Neural cell (in vitro differentiated cells): Measurements from ENCODE around the gene AMBP.

Experiments
- CTCF ChIP-seq: fragments of 450-650 bp; IDR thresholded peaks from 2 replicates; pipeline ENCODE4 v1.5.1; 2014; ENCODE audit warnings: antibody characterized with exemption, mild to moderate bottlenecking, moderate library complexity; ENCODE audit not compliant: poor library complexity, severe bottlenecking
- EP300 ChIP-seq: fragments of 450-650 bp; conservative IDR thresholded peaks from 2 replicates; pipeline ENCODE4 v1.6.1; 2014; ENCODE audit warnings: antibody characterized with exemption, mild to moderate bottlenecking, moderate library complexity; ENCODE audit not compliant: poor library complexity, severe bottlenecking
- EZH2 ChIP-seq: fragments of 200-600, 300-800 bp; shearing (Covaris generic), sonication (generic); IDR thresholded peaks from 2 replicates; pipeline ENCODE4 v1.6.1; 2014; ENCODE audit warnings: antibody characterized with exemption, low read length, borderline replicate concordance, mild to moderate bottlenecking; ENCODE audit not compliant: insufficient read depth, poor library complexity, severe bottlenecking
- MXI1 ChIP-seq: fragments of 450-650 bp; conservative IDR thresholded peaks from 2 replicates; pipeline ENCODE4 v1.6.1; 2014; ENCODE audit warnings: antibody characterized with exemption, mild to moderate bottlenecking; ENCODE audit not compliant: poor library complexity, severe bottlenecking
- POLR2AphosphoS5 ChIP-seq: IDR thresholded peaks from 2 replicates; pipeline ENCODE4 v1.6.1; 2012
- RAD21 ChIP-seq: fragments of 450-650 bp; conservative IDR thresholded peaks from 2 replicates; pipeline ENCODE4 v1.6.1; 2014; ENCODE audit warnings: antibody characterized with exemption, mild to moderate bottlenecking, moderate library complexity
- SMC3 ChIP-seq: fragments of 450-650 bp; conservative IDR thresholded peaks from 2 replicates; pipeline ENCODE4 v1.6.1; 2014; ENCODE audit warnings: antibody characterized with exemption, mild to moderate bottlenecking, moderate library complexity; ENCODE audit not compliant: poor library complexity
- TAF1 ChIP-seq: IDR thresholded peaks from 2 replicates; pipeline ENCODE4 v1.6.1; 2012; ENCODE audit warnings: low read depth
- TF ChIP-seq, protein P1 (sequence below): IDR thresholded peaks from 2 replicates; pipeline ENCODE4 v1.6.1; 2012; ENCODE audit warnings: borderline replicate concordance

GRCh38 chr9:114071197-114071795 is 6.8 kb downstream of the AMBP start:
- no peak for TF ChIP-seq POLR2AphosphoS5
- TF ChIP-seq CTCF, result no peak
- no peak for TF ChIP-seq EZH2
- TF ChIP-seq, protein P1, sequence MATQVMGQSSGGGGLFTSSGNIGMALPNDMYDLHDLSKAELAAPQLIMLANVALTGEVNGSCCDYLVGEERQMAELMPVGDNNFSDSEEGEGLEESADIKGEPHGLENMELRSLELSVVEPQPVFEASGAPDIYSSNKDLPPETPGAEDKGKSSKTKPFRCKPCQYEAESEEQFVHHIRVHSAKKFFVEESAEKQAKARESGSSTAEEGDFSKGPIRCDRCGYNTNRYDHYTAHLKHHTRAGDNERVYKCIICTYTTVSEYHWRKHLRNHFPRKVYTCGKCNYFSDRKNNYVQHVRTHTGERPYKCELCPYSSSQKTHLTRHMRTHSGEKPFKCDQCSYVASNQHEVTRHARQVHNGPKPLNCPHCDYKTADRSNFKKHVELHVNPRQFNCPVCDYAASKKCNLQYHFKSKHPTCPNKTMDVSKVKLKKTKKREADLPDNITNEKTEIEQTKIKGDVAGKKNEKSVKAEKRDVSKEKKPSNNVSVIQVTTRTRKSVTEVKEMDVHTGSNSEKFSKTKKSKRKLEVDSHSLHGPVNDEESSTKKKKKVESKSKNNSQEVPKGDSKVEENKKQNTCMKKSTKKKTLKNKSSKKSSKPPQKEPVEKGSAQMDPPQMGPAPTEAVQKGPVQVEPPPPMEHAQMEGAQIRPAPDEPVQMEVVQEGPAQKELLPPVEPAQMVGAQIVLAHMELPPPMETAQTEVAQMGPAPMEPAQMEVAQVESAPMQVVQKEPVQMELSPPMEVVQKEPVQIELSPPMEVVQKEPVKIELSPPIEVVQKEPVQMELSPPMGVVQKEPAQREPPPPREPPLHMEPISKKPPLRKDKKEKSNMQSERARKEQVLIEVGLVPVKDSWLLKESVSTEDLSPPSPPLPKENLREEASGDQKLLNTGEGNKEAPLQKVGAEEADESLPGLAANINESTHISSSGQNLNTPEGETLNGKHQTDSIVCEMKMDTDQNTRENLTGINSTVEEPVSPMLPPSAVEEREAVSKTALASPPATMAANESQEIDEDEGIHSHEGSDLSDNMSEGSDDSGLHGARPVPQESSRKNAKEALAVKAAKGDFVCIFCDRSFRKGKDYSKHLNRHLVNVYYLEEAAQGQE, result no peak
- TF ChIP-seq RAD21, result no peak
- no peak for TF ChIP-seq EP300
- TF ChIP-seq TAF1, result no peak
- no peak for TF ChIP-seq SMC3
- no peak for TF ChIP-seq MXI1
